Parietal lobe (tissue), 2 donors: ENCODE measurements around the gene DEPDC5. TPM values are rescaled to one million over a fixed set of nuclear protein-coding genes. Genes with fewer than 3 reads are reported as not detected.

ENCODE experiments used
- small RNA-seq: library from RNA; depleted of rRNA; stranded (forward); fragments of <200 nt; gene quantifications from one replicate; pipeline ENCODE3, GENCODE V24; 2014; ENCODE audit warnings: low replicate concordance
- total RNA-seq: library from RNA; depleted of rRNA; stranded (reverse); fragments of >200 nt; gene quantifications from one replicate; pipeline ENCODE4 v1.2.3, GENCODE V29; 2014

The DEPDC5 gene
- total RNA-seq = 42.9 TPM

GRCh38 chr22:31753634-31754501 is at the start of gene DEPDC5:
Gene DEPDC5, plus strand, starts transcription at chr22:31754019. Its CDS starts 903 bp downstream, at chr22:31754922.

DNA sequence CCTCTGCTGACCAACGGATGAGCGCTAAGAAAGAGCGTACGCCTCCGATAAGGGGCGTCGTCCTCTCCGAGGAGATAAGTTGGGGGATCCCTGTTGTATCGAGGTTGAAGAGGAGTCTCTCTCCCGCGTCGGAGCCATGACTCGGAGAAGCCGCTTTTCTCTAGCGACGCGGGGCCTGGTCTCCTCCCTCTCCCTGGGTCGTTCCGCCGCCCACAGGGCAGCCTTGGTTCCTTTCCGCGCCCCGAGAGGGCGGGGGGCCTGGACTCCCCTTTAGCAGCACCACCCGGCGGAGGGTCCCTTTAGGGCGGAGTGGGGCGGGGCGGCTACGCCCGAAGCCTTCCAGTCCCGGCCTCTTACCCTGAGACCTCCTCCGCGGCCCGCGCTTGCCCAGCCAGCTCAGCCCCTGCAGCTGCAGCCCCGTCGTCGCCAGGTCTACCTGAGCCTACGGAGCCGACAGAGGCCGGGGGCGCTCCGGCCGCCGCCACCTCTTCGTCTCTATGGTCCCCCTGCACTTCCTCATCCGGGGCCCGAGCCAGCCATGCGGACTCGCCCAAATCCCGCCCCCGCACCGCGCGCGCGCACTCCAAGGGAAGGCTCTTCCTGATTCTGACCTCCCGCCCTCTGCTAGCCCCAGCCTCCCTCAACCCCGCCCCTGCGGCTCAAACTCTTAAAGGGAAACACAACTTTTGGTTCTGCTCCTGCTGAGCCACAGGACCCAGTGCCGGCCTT is 4.0 kb upstream of the DEPDC5 start, which contains the start of gene PRR14L:
TSS of gene PRR14L (minus strand) at position 497 of the 729 bp plus-strand sequence. CDS start 11,272 bp downstream, outside the sequence.

DNA sequence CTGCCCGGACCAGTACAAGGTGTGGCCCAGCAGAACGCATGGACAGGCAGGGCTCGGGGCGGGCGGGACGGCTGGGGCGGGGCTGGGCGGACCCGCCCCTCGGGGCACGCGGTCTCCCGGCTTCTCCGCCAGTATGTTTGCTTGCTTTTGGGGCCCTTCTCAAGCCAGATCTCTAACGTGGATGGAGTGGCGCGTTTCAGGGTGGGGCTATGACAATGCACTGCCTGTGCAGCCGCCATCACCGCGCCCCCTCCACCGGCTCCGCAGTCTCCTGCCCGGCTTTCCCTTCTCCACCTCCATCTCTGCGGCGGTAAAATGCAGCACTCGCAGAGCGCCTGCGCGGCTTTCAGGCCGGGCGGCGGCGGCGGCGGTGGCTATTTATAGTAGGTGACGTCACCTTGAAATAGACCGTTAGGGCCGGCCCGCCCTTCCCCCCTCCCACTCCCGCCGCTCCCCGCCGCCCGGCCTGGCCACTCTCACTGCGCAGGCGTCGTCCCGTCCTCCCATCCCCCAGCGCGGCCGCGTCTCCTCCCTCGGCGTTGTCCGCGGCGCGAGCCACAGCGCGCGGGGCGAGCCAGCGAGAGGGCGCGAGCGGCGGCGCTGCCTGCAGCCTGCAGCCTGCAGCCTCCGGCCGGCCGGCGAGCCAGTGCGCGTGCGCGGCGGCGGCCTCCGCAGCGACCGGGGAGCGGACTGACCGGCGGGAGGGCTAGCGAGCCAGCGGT is 190.3 kb downstream of the DEPDC5 start, which contains the start of gene YWHAH:
TSS of gene YWHAH (plus strand) at position 558 of the 722 bp plus-strand sequence. CDS start 199 bp downstream, outside the sequence.

Small RNA genes lying within 50 kb of the gene (small RNA-seq; reads per million reads assigned to genes)
- not detected for gene RN7SL20P

Other genes with a start within 250 kb of the DEPDC5 start
- 50.4 TPM for gene PISD, start 91.8 kb upstream of the DEPDC5 start, total RNA-seq
- 47.3 TPM for gene PRR14L, start 3.9 kb upstream of the DEPDC5 start, total RNA-seq
- gene YWHAH, start 190.5 kb downstream of the DEPDC5 start, total RNA-seq = 209 TPM